KMS-11 (cell line): ENCODE data around the gene OR4D1.
A peak's percentile ranks its signal among the peaks of the same experiment; 100 is the strongest.

ENCODE experiments used
- H2AFZ ChIP-seq: fragments of 200-600 bp; sonication (generic); 2 replicates; pipeline ENCODE4 v1.6.1; 2016; ENCODE audit warnings: antibody characterized with exemption, mixed run types, low read depth
- H3K27ac ChIP-seq: fragments of 200-600 bp; sonication (generic); 2 replicates; pipeline ENCODE4 v1.6.1; 2016; ENCODE audit warnings: mild to moderate bottlenecking, mixed run types
- H3K27me3 ChIP-seq: fragments of 200-600 bp; sonication (generic); 2 replicates; pipeline ENCODE4 v1.6.1; 2017; ENCODE audit warnings: mild to moderate bottlenecking, low read depth, mixed run types, moderate library complexity; ENCODE audit not compliant: insufficient read depth
- H3K36me3 ChIP-seq: fragments of 200-600 bp; sonication (generic); 2 replicates; pipeline ENCODE4 v1.6.1; 2017; ENCODE audit warnings: mild to moderate bottlenecking, mixed run types; ENCODE audit not compliant: insufficient read depth
- H3K4me1 ChIP-seq: fragments of 200-600 bp; sonication (generic); 2 replicates; pipeline ENCODE4 v1.6.1; 2016; ENCODE audit warnings: mild to moderate bottlenecking, low read depth, mixed run types; ENCODE audit not compliant: poor library complexity, severe bottlenecking
- H3K4me2 ChIP-seq: fragments of 200-600 bp; sonication (generic); 2 replicates; pipeline ENCODE4 v1.7.0; 2016; ENCODE audit warnings: mild to moderate bottlenecking, mixed run types
- H3K4me3 ChIP-seq: fragments of 200-600 bp; sonication (generic); IDR thresholded peaks from 2 replicates; pipeline ENCODE4 v1.6.1; 2017; ENCODE audit warnings: low read depth, low read length, mixed read lengths; ENCODE audit not compliant: insufficient read depth
- H3K79me2 ChIP-seq: fragments of 200-600 bp; sonication (generic); 2 replicates; pipeline ENCODE4 v1.6.1; 2016; ENCODE audit warnings: low read depth, mixed run types; ENCODE audit not compliant: insufficient read depth
- H3K9ac ChIP-seq: fragments of 200-600 bp; sonication (generic); 2 replicates; pipeline ENCODE4 v1.6.1; 2016; ENCODE audit warnings: mild to moderate bottlenecking, mixed run types
- H4K20me1 ChIP-seq: fragments of 200-600 bp; sonication (generic); 2 replicates; pipeline ENCODE4 v1.6.1; 2016; ENCODE audit warnings: mild to moderate bottlenecking, mixed run types; ENCODE audit not compliant: insufficient read depth
- TF ChIP-seq, protein P1 (sequence below): fragments of 200-600 bp; sonication (generic); conservative IDR thresholded peaks from 2 replicates; pipeline ENCODE4 v1.6.1; 2017; ENCODE audit warnings: low read depth, mild to moderate bottlenecking, antibody characterized with exemption, low read length, moderate library complexity, mixed read lengths

OR4D1 gene

DNA sequence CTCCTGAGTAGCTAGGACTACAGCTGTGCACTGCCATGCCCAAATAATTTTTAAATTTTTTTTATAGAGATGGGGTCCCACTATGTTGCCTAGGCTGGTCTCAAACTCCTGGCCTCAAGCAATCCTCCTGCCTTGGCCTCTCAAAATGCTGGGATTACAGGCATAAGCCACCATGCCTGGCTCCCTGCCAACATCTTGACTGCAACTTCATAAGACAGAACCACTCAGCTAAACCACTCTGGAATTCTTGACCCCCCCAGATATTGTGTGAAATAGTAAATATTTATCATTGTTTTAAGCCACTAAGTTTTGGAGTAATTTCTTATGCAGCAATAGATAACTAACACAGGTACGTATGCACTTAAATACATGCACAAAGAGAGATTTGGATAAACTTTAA, 39.0 kb upstream of the OR4D1 start:
- Histone ChIP-seq H3K4me2 (no peak overlapping the region), H3K79me2 (no peaks in the 10 kb centered on the region)
- TF ChIP-seq, protein P1, sequence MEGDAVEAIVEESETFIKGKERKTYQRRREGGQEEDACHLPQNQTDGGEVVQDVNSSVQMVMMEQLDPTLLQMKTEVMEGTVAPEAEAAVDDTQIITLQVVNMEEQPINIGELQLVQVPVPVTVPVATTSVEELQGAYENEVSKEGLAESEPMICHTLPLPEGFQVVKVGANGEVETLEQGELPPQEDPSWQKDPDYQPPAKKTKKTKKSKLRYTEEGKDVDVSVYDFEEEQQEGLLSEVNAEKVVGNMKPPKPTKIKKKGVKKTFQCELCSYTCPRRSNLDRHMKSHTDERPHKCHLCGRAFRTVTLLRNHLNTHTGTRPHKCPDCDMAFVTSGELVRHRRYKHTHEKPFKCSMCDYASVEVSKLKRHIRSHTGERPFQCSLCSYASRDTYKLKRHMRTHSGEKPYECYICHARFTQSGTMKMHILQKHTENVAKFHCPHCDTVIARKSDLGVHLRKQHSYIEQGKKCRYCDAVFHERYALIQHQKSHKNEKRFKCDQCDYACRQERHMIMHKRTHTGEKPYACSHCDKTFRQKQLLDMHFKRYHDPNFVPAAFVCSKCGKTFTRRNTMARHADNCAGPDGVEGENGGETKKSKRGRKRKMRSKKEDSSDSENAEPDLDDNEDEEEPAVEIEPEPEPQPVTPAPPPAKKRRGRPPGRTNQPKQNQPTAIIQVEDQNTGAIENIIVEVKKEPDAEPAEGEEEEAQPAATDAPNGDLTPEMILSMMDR, result no peak

DNA sequence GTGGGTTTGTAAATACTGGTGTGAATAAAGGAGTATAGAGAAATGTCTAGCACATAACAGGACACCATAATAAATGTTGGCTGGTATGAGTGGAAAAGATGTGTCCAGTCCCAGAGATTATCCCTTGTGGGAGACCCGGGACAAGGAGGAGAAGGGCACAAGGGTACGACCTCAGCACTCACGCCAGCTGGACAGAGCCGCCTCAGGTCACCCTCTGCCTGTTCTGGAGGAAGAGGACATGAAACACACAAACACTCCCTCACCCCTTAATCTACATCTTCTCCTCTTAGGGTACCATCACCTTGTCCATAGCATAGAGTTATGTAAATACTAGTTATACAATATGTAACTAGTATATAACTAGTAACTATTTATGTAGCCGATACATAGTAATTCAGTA, 38.2 kb upstream of the OR4D1 start:
- Histone ChIP-seq H4K20me1 (no peaks in the 10 kb centered on the region), H3K27ac (no peak overlapping the region), H3K4me1 (no peaks in the 10 kb centered on the region), H3K4me3 (no peak overlapping the region), H3K27me3 (no peaks in the 10 kb centered on the region; the same call in 1 of the 2 replicates), H3K4me2 (no peak overlapping the region), H3K79me2 (no peaks in the 10 kb centered on the region), H3K36me3 (no peaks in the 10 kb centered on the region), H3K9ac (no peak overlapping the region), H2AFZ (no peak overlapping the region)
- TF ChIP-seq, protein P1, result no peak

More for the DNA sequence above, 39.0 kb upstream of the OR4D1 start:
- no peak overlapping the region for H3K9ac ChIP-seq
- H3K27me3 ChIP-seq, result no peaks in the 10 kb centered on the region
- no peak overlapping the region for H2AFZ ChIP-seq
- no peak overlapping the region for H3K4me3 ChIP-seq
- H3K36me3 ChIP-seq, result no peaks in the 10 kb centered on the region
- H3K27ac ChIP-seq, result no peak overlapping the region
- H4K20me1 ChIP-seq, result no peaks in the 10 kb centered on the region
- H3K4me1 ChIP-seq, result no peaks in the 10 kb centered on the region

DNA sequence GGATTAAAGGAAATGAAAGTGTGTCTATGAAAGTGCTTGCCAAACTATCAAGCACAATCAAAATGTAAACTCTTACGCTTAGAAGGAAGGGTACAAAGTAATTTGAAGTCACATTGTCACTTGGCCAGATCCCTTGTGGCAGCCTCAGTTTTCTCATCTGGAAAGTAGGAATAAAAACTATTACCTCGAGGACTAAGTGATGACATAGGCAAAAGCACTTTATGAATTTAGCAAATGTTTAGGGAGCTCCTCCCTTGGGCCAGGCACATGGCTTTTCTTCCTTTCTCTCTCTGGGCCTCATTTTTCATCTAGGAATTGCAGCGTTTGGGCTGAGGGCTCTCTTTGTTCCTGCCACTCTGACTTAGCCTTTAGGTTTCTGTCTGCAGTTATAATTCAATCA, 36.5 kb upstream of the OR4D1 start:
- H3K4me2 ChIP-seq, result no peak overlapping the region
- H3K27ac ChIP-seq, result no peak overlapping the region

DNA sequence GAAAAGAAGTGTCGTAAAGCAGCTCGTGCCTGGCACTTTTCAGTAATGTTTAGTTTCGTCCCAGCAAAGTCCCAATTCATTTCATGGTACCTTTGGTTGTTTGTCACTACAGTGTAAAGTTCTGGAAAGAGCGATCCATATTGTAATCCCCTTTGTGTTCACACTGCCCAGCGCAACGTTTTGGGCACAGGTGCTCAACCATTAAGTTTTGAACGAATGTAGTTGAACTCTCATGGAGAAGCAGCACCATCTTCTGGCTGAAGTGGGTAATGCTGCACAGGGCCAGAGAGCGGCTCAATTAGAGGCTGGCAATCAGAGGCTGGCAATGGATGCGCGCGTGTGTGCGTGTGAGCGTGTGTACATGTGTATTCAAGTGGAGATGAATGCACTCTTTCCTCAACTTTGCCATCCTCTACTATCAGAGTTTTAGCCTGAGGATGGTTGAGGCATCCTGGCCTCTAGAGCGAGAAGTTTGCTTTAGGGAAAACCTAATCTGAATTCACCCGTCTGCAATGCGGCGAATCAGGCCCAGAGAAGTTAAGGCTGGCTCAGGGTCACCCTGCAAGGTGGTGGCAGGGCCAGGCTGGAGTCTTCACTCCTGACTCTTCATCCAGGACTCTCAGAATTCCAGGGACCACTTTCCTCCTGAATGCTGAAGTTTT, 35.1 kb upstream of the OR4D1 start:
- no peak overlapping the region for H3K4me2 ChIP-seq
- H3K9ac ChIP-seq, result no peak overlapping the region
- H3K79me2 ChIP-seq, result no peaks in the 10 kb centered on the region
- H3K4me3 ChIP-seq, result no peak overlapping the region
- H3K27ac ChIP-seq, result no peak overlapping the region
- TF ChIP-seq, protein P1, result peak; percentile 94
- no peaks in the 10 kb centered on the region for H4K20me1 ChIP-seq
- H3K4me1 ChIP-seq, result no peaks in the 10 kb centered on the region
- no peaks in the 10 kb centered on the region for H3K36me3 ChIP-seq
- no peaks in the 10 kb centered on the region; the same call in 1 of the 2 replicates for H3K27me3 ChIP-seq
- H2AFZ ChIP-seq, result no peak overlapping the region

More for the DNA sequence above, 36.5 kb upstream of the OR4D1 start:
- Histone ChIP-seq H3K9ac (no peak overlapping the region), H3K4me1 (no peaks in the 10 kb centered on the region), H3K79me2 (no peaks in the 10 kb centered on the region), H4K20me1 (no peaks in the 10 kb centered on the region), H3K36me3 (no peaks in the 10 kb centered on the region), H3K4me3 (no peak overlapping the region), H2AFZ (no peak overlapping the region), H3K27me3 (no peaks in the 10 kb centered on the region; the same call in 1 of the 2 replicates)
- TF ChIP-seq, protein P1, result no peak
